Measurements from ENCODE around the gene MICU1.
A peak's percentile ranks its signal among the peaks of the same experiment; 100 is the strongest.

Gene MICU1

GRCh38 chr10:72334196-72334824 is 291.6 kb downstream of the MICU1 start:
- no peak overlapping the region; the same call in 1 of the 2 replicates for H3K9ac ChIP-seq
- TF ChIP-seq CTCF (conservative IDR thresholded peaks at IDR 0.05; ENCODE audit: low read depth, low read length), result no peak
- H3K27ac ChIP-seq, result peak overlapping the region; percentile 84; the same call in 1 of the 2 replicates
- H3K36me3 ChIP-seq (ENCODE audit: insufficient read depth), result no peaks in the 10 kb centered on the region
- H3K27me3 ChIP-seq (ENCODE audit: insufficient read depth, low read depth), result no peaks in the 10 kb centered on the region
- no peaks in the 10 kb centered on the region for H4K20me1 ChIP-seq (ENCODE audit: insufficient read depth)
- peaks cover 76% of the 10 kb centered on the region for H3K4me1 ChIP-seq (ENCODE audit: low read depth, poor library complexity, severe bottlenecking)
- H3K4me2 ChIP-seq, result peak overlapping the region; percentile 96
- H3K79me2 ChIP-seq (ENCODE audit: insufficient read depth, low read depth), result no peaks in the 10 kb centered on the region
- H3K4me3 ChIP-seq (IDR thresholded peaks at IDR 0.05; ENCODE audit: insufficient read depth, low read depth, low read length), result no peak overlapping the region
- H2AFZ ChIP-seq (ENCODE audit: low read depth), result no peak overlapping the region

DNA sequence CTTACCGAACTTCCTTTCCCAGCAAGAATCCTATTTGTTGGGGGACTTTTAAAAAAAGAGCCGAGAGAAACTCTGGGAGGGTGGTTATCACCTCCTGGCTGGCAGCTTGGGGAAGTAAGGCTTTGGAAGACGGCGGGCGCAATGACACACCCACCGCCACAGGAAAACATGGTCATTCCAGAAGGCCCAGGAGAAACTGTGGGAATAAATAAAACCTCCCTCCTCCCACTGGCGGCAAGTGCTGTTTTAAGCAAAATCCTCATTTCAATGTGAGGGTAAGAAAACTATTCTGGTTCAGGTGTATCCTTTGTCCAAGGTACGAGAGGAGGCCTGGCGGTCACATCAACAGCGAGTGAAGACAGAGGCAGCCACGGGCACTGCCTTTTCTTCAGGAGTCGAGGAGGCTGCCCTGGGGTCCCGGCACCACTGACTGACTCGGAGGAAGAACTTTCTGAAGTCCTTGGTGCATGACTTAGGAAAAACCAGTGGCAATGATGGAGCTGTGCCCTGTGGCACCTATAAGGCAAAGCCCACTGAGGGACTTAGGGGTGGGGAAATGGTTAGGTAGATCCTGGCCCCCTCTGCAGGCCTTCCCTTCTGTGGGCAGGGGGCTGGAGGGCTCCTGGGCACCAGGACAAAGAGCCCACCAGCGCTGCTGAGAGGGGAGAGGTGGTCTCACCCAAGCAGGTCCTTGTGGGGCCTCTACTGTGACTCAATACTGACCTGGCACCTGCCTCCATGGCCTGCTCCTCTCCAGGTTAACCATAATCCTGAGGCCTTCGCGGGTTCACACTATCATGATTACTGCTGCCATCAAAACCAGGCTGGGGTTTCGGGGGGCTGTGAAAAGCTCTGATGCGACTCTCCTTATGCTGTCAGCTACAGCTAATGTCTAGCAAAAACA is 292.5 kb downstream of the MICU1 start:
- H3K4me1 ChIP-seq (ENCODE audit: low read depth, poor library complexity, severe bottlenecking), result peaks cover 86% of the 10 kb centered on the region
- no peak overlapping the region; the same call in 1 of the 2 replicates for H3K9ac ChIP-seq
- peak overlapping the region; percentile 90; the same call in 1 of the 2 replicates for H3K27ac ChIP-seq

DNA sequence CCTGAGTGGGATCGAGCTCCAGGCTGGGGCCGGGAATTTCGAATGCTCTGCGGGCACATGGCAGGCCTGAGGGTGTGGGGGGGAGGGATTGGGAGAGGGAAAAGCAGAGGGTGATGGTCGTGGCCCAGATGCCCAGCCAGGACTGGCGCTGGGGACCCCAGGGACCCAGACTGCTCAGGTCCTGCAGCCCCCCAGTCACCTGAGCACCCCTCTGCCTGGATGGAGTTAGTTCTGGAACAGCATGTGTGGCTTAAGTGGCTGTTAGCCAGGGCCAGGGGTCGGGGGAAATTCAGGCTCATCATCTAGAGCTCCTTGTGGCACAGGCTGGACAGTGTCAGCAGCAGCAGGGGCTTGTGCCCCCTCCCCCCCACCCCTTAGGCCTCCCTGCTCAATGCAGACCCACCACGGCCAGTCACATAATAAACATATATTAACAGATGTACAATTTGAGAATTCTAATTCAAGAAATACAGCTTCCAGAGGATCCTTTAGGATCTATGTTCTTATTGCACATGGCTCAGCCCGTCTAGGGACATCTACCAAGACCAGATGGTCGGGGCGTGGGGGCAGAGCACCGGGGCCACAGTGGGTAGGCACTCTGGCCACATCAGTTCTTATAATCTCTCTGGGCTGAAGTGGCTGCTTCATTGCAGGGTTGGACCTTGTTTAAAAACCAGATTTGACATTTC is 293.3 kb downstream of the MICU1 start:
- Histone ChIP-seq H3K9ac (peak overlapping the region; percentile 78), H2AFZ (ENCODE audit: low read depth) (no peak overlapping the region), H3K79me2 (ENCODE audit: insufficient read depth, low read depth) (no peaks in the 10 kb centered on the region), H3K27ac (peak overlapping the region; percentile 90), H3K36me3 (ENCODE audit: insufficient read depth) (no peaks in the 10 kb centered on the region), H3K4me2 (peak overlapping the region; percentile 96), H3K27me3 (ENCODE audit: insufficient read depth, low read depth) (no peaks in the 10 kb centered on the region), H3K4me1 (ENCODE audit: low read depth, poor library complexity, severe bottlenecking) (peaks cover 94% of the 10 kb centered on the region), H4K20me1 (ENCODE audit: insufficient read depth) (no peaks in the 10 kb centered on the region), H3K4me3 (IDR thresholded peaks at IDR 0.05; ENCODE audit: insufficient read depth, low read depth, low read length) (no peak overlapping the region)
- TF ChIP-seq CTCF (conservative IDR thresholded peaks at IDR 0.05; ENCODE audit: low read depth, low read length), result no peak

More for the DNA sequence above, 292.5 kb downstream of the MICU1 start:
- no peaks in the 10 kb centered on the region for H4K20me1 ChIP-seq (ENCODE audit: insufficient read depth)
- H3K27me3 ChIP-seq (ENCODE audit: insufficient read depth, low read depth), result no peaks in the 10 kb centered on the region
- no peaks in the 10 kb centered on the region for H3K36me3 ChIP-seq (ENCODE audit: insufficient read depth)
- H3K4me3 ChIP-seq (IDR thresholded peaks at IDR 0.05; ENCODE audit: insufficient read depth, low read depth, low read length), result no peak overlapping the region
- TF ChIP-seq CTCF (conservative IDR thresholded peaks at IDR 0.05; ENCODE audit: low read depth, low read length), result no peak
- peak overlapping the region; percentile 96 for H3K4me2 ChIP-seq
- H2AFZ ChIP-seq (ENCODE audit: low read depth), result no peak overlapping the region
- no peaks in the 10 kb centered on the region for H3K79me2 ChIP-seq (ENCODE audit: insufficient read depth, low read depth)

DNA sequence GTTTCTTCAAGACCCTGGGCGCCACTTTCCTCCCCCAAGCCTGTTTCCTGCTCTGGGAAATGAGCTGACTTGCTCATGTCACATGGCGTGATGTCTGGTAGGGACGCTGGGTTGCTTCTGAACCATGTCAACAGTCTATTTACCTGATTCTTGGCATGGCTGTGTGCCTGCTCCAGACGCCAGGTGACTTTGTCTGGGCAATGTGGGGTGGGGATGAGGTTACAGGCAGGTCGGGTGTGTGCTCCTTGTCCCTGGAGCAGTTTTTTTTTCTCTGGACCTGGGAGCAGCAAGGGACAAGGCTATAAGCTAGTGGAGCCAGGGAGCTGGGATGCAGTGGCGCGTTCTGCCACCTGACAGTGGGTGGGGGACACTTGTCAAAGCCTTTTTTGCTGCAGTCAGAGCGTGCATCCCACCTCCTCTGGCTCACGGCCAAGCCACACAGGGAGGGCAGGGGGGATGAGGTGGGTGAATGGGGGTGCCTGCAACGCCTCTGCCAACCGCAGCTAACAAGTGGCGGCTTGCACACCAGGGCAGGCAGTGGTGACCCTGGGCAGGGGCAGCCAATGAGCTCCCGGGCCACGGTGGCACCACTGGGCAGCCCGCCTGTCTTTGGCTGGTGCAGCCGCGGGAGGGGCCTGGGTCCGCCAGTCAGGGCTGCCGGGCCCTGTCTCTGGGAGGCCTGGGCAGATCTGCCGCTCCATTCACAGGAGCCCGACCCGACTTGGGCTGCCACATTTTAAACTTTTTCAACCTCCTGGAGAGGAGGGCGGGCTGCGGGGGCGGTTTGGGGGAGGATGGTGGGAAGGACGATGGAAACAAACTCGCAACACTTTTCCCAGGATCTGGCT is 294.1 kb downstream of the MICU1 start:
- Histone ChIP-seq H3K36me3 (ENCODE audit: insufficient read depth) (no peaks in the 10 kb centered on the region), H3K4me3 (IDR thresholded peaks at IDR 0.05; ENCODE audit: insufficient read depth, low read depth, low read length) (no peak overlapping the region), H2AFZ (ENCODE audit: low read depth) (peak overlapping the region; percentile 35; the same call in 1 of the 2 replicates), H3K79me2 (ENCODE audit: insufficient read depth, low read depth) (no peaks in the 10 kb centered on the region), H3K4me2 (peak overlapping the region; percentile 96), H3K4me1 (ENCODE audit: low read depth, poor library complexity, severe bottlenecking) (peaks cover 93% of the 10 kb centered on the region), H3K9ac (peak overlapping the region; percentile 78), H3K27ac (peak overlapping the region; percentile 90), H4K20me1 (ENCODE audit: insufficient read depth) (no peaks in the 10 kb centered on the region), H3K27me3 (ENCODE audit: insufficient read depth, low read depth) (no peaks in the 10 kb centered on the region)
- TF ChIP-seq CTCF (conservative IDR thresholded peaks at IDR 0.05; ENCODE audit: low read depth, low read length), result peak; percentile 13; the same call in 1 of the 2 replicates

All from KMS-11 (cell line).